GM06990 (cell line): ENCODE measurements around the gene AGAP3.

Experiments
- DNase-seq: peaks from one replicate; pipeline ENCODE4 v3.0.0-alpha.2; 2011; ENCODE audit not compliant: insufficient read length; ENCODE audit errors: extremely low read depth
- H3K27me3 ChIP-seq: replicated peaks from 2 replicates; pipeline ENCODE4 v1.6.0; 2011; ENCODE audit warnings: low read length; ENCODE audit not compliant: control insufficient read depth, insufficient read depth
- H3K36me3 ChIP-seq: 2 replicates; pipeline ENCODE4 v1.5.1; 2011; ENCODE audit warnings: low read length; ENCODE audit not compliant: control insufficient read depth, insufficient read depth
- H3K4me3 ChIP-seq: replicated peaks from 2 replicates; pipeline ENCODE4 v1.5.1; 2011; ENCODE audit warnings: low read depth, mild to moderate bottlenecking, control low read depth, low read length
- TF ChIP-seq, protein P1 (sequence below): IDR thresholded peaks from 2 replicates; pipeline ENCODE4 v1.5.1; 2011; ENCODE audit warnings: low read length, control low read depth, mild to moderate bottlenecking, inconsistent platforms; ENCODE audit not compliant: insufficient read depth, poor library complexity, severe bottlenecking

Gene AGAP3

DNA sequence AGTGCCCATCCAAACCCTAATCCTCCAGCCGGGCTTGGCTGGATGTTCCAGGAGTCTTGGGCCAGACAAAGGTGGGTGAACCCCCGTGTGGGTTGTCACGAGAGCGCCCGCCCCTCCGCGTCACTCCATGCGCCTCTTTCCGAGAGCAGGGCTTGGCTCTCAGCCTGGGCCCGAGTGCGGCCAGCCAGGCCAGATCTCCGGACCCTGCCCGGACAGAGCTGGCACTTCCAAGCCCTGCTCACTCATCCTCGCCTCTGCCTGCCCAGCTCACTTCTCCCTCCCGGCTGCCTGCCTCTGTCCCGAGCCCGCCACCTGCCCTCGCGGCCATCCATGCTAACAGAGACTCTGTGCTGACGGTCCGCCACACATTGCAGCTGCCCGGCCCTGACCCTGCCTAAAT is 34.6 kb downstream of the AGAP3 start:
- Histone ChIP-seq H3K27me3 (no peaks in the 10 kb centered on the region), H3K36me3 (peaks cover 14% of the 10 kb centered on the region), H3K4me3 (no peak overlapping the region)
- TF ChIP-seq, protein P1, sequence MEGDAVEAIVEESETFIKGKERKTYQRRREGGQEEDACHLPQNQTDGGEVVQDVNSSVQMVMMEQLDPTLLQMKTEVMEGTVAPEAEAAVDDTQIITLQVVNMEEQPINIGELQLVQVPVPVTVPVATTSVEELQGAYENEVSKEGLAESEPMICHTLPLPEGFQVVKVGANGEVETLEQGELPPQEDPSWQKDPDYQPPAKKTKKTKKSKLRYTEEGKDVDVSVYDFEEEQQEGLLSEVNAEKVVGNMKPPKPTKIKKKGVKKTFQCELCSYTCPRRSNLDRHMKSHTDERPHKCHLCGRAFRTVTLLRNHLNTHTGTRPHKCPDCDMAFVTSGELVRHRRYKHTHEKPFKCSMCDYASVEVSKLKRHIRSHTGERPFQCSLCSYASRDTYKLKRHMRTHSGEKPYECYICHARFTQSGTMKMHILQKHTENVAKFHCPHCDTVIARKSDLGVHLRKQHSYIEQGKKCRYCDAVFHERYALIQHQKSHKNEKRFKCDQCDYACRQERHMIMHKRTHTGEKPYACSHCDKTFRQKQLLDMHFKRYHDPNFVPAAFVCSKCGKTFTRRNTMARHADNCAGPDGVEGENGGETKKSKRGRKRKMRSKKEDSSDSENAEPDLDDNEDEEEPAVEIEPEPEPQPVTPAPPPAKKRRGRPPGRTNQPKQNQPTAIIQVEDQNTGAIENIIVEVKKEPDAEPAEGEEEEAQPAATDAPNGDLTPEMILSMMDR = no peak
- no peak for DNase-seq

GRCh38 chr7:151121380-151122170 is 35.3 kb downstream of the AGAP3 start:
- no peak for DNase-seq
- peaks cover 14% of the 10 kb centered on the region for H3K36me3 ChIP-seq
- TF ChIP-seq, protein P1 = no peak
- no peak overlapping the region for H3K4me3 ChIP-seq
- H3K27me3 ChIP-seq = no peaks in the 10 kb centered on the region

GRCh38 chr7:151122276-151122675 is 36.0 kb downstream of the AGAP3 start:
- TF ChIP-seq, protein P1 = no peak
- Histone ChIP-seq H3K4me3 (no peak overlapping the region), H3K27me3 (no peaks in the 10 kb centered on the region), H3K36me3 (peaks cover 14% of the 10 kb centered on the region)
- DNase-seq = no peak

DNA sequence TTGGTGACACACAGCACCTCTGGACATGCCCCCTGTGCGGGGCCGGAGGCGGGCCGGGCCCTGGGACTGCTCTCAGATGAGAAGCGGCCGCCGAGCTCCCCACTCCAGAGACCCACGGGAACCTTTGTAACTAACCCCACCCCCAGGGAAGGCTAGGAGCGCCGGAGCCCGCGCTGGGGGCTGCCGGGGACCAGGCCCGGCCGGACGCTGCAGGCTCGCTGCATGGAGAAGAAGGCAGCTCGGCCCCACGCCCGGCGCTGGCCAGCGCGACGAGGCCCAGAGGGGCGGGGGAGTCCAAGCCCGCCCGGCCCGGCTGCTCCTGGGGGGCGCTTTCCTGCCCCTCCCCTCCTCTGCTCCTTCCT is 36.5 kb downstream of the AGAP3 start:
- TF ChIP-seq, protein P1 = no peak
- no peak for DNase-seq
- no peaks in the 10 kb centered on the region for H3K27me3 ChIP-seq
- H3K36me3 ChIP-seq = peaks cover 14% of the 10 kb centered on the region
- no peak overlapping the region for H3K4me3 ChIP-seq

- DNase-seq = no peak
- Histone ChIP-seq H3K4me3 (no peak overlapping the region), H3K36me3 (peaks cover 12% of the 10 kb centered on the region), H3K27me3 (no peaks in the 10 kb centered on the region)
- TF ChIP-seq, protein P1 = no peak
These were observed 37.0 kb downstream of the AGAP3 start for GRCh38 chr7:151123158-151123821.
